Activated gamma-delta T cell treated with Interleukin-2 at 50 U/mL for 16 hours (primary cell): ENCODE measurements around the gene OR5M3.

Experiments used
- DNase-seq: peaks from one replicate; pipeline ENCODE4 v3.0.0-alpha.2; 2020

OR5M3 gene

GRCh38 chr11:56473252-56473651 lies at the start of gene OR5M3:
Gene OR5M3, minus strand, starts transcription at chr11:56473352. Its CDS starts 2,855 bp downstream, at chr11:56470497.
- no peak for DNase-seq

GRCh38 chr11:56522008-56522407 lies 48.9 kb upstream of the OR5M3 start:
- no peak for DNase-seq

- no peak for DNase-seq
Observed at GRCh38 chr11:56513280-56513679, 40.1 kb upstream of the OR5M3 start.

GRCh38 chr11:56509439-56509838 lies 36.3 kb upstream of the OR5M3 start:
- DNase-seq, result no peak

GRCh38 chr11:56497010-56497409 lies 23.9 kb upstream of the OR5M3 start:
- DNase-seq, result no peak

GRCh38 chr11:56495117-56495516 lies 22.0 kb upstream of the OR5M3 start:
- DNase-seq, result no peak

GRCh38 chr11:56491270-56491669 lies 18.1 kb upstream of the OR5M3 start, which contains the start of gene OR5M8:
Gene OR5M8, minus strand, starts transcription at chr11:56491370. Its CDS starts 0 bp downstream, at chr11:56491370.
- DNase-seq, result no peak

- no peak for DNase-seq
Observed at GRCh38 chr11:56486801-56487200, 13.6 kb upstream of the OR5M3 start.

GRCh38 chr11:56474729-56475235 lies 1.6 kb upstream of the OR5M3 start:
- DNase-seq, result no peak

- no peak for DNase-seq
Observed at GRCh38 chr11:56457076-56457475, 16.1 kb downstream of the OR5M3 start.

- DNase-seq, result no peak
Observed at GRCh38 chr11:56453521-56453920, 19.6 kb downstream of the OR5M3 start.
